Sigmoid colon (tissue), 4 donors: Measurements from ENCODE around the gene RHBDL3.

ENCODE experiments used
- CTCF ChIP-seq, 4 experiments: fragments of 450-650 bp in 3 of 4; fragments of 200-600 bp in 1 of 4; IDR thresholded peaks; one replicate each; pipeline ENCODE4 v1.5.1; 2016 to 2019; ENCODE audit warnings: antibody characterized with exemption in 4 of 4, mild to moderate bottlenecking in 3 of 4, moderate library complexity in 2 of 4
- EP300 ChIP-seq, 4 donors: sonication (generic); formaldehyde crosslinking; IDR thresholded peaks; one replicate each; pipeline ENCODE4 v1.6.1; 2017; ENCODE audit warnings: antibody characterized with exemption in 4 of 4
- POLR2A ChIP-seq, 2 donors: fragments of 450-650 bp; IDR thresholded peaks; one replicate each; pipeline ENCODE4 v1.6.1; 2016; ENCODE audit warnings: antibody characterized with exemption in 2 of 2, mild to moderate bottlenecking in 2 of 2, moderate library complexity in 2 of 2
- POLR2AphosphoS5 ChIP-seq, 4 donors: sonication (generic); formaldehyde crosslinking; IDR thresholded peaks; one replicate each; pipeline ENCODE4 v1.6.1; 2017; ENCODE audit warnings: antibody characterized with exemption in 4 of 4

GRCh38 chr17:32256012-32256700, 9.5 kb upstream of the RHBDL3 start:
- TF ChIP-seq CTCF (IDR thresholded peaks at IDR 0.05) (no peak), POLR2A (IDR thresholded peaks at IDR 0.05) (no peak), POLR2AphosphoS5 (IDR thresholded peaks at IDR 0.05) (no peak), EP300 (IDR thresholded peaks at IDR 0.05) (no peak)
